Body of pancreas (tissue), 4 donors: Measurements from ENCODE around the gene MYO15B.

Experiments used
- CTCF ChIP-seq, 7 experiments: fragments of 450-650 bp in 4 of 7; fragments of 200-600 bp in 3 of 7; sonication (generic) in 3 of 7; IDR thresholded peaks; one replicate each; pipeline ENCODE4 v1.5.1; 2016 to 2019; ENCODE audit warnings: antibody characterized with exemption in 7 of 7
- POLR2A ChIP-seq, 3 donors: fragments of 450-650 bp; IDR thresholded peaks; one replicate each; pipeline ENCODE4 v1.6.1; 2016; ENCODE audit warnings: antibody characterized with exemption in 3 of 3, mild to moderate bottlenecking in 2 of 3

- TF ChIP-seq CTCF (IDR thresholded peaks at IDR 0.05) (peak in 1 of 7 experiments; percentile 22), POLR2A (IDR thresholded peaks at IDR 0.05) (no peak)
These were observed 66.6 kb downstream of the MYO15B start for GRCh38 chr17:75654176-75654575.
